ENCODE data around the gene CNKSR3. TPM values are rescaled to one million over a fixed set of nuclear protein-coding genes. Genes with fewer than 3 reads are reported as not detected.
A peak's percentile ranks its signal among the peaks of the same experiment; 100 is the strongest.

The CNKSR3 gene
- total and polyA plus RNA-seq, 2 experiments from 2014 or later = 4.4 to 4.7 TPM

DNA sequence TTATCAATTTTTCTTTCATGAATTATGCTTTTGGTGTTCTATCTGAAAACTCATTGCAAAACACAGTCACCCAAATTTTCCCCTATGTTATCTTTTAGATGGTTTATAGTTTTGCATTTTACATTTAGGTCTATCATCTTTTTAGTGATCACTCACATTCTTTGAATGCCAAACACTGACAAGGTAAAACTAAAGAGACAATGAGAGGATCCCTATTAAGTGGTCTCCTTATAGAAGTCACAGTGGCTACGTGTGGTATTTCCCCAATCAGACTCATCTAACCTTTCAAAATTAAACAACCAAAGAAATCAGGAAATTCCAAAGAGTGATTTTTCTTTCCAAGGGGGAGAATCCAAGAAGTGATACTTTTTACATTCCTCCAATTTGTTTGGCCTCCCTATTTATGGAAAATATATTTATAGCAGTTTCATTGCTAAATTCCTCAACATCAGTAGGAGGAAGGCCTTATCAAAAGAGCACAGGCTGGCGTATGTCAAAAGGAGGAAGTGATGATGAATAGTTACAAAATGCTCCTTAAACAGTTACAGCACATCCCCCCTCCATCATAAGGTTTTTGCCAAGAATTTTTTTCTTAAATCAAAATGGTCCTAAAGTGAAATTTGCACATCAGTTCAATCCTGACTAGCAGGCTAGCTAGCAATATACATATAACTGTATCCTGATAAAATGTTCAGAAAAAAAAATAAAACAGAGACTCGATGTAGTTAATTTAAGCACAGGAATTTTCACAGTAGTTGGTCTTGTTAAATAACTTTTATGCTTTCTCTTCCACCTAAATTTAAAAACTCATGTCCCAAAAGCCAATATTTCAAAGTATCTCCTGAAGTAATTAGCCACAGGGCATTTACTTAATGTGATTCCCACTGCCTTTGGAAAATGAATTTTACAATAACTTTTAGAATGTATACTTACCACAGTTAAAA is 77.7 kb downstream of the CNKSR3 start:
- no peak for TF ChIP-seq CTCF (IDR thresholded peaks at IDR 0.05; ENCODE audit: low read depth, low read length)
- H3K27me3 ChIP-seq = no peaks in the 10 kb centered on the region
- no peaks in the 10 kb centered on the region for H3K9me3 ChIP-seq (ENCODE audit: low read depth)
- H3K36me3 ChIP-seq = no peaks in the 10 kb centered on the region
- peak overlapping the region; percentile 82 for H3K27ac ChIP-seq
- H3K4me1 ChIP-seq (ENCODE audit: low read depth) = peaks cover 30% of the 10 kb centered on the region
- DNase-seq (ENCODE audit: low read depth in 1 of 2, low spot score in 1 of 2) = peak in 1 of 2 donors; percentile 93
- H3K4me3 ChIP-seq = no peak overlapping the region

- Histone ChIP-seq H3K4me1 (ENCODE audit: low read depth) (peaks cover 30% of the 10 kb centered on the region), H3K36me3 (no peaks in the 10 kb centered on the region), H3K27ac (peak overlapping the region; percentile 31), H3K9me3 (ENCODE audit: low read depth) (no peaks in the 10 kb centered on the region), H3K4me3 (no peak overlapping the region), H3K27me3 (no peaks in the 10 kb centered on the region)
- TF ChIP-seq CTCF (IDR thresholded peaks at IDR 0.05; ENCODE audit: low read depth, low read length) = no peak
- DNase-seq (ENCODE audit: low read depth in 1 of 2, low spot score in 1 of 2) = no peak
Measured at GRCh38 chr6:154430481-154430919, 80.0 kb downstream of the CNKSR3 start.

GRCh38 chr6:154429711-154430110 is 80.8 kb downstream of the CNKSR3 start:
- no peaks in the 10 kb centered on the region for H3K9me3 ChIP-seq (ENCODE audit: low read depth)
- peaks cover 30% of the 10 kb centered on the region for H3K4me1 ChIP-seq (ENCODE audit: low read depth)
- no peaks in the 10 kb centered on the region for H3K27me3 ChIP-seq
- H3K36me3 ChIP-seq = no peaks in the 10 kb centered on the region
- no peak for TF ChIP-seq CTCF (IDR thresholded peaks at IDR 0.05; ENCODE audit: low read depth, low read length)
- DNase-seq (ENCODE audit: low read depth in 1 of 2, low spot score in 1 of 2) = no peak
- peak overlapping the region; percentile 31 for H3K27ac ChIP-seq
- no peak overlapping the region for H3K4me3 ChIP-seq

DNA sequence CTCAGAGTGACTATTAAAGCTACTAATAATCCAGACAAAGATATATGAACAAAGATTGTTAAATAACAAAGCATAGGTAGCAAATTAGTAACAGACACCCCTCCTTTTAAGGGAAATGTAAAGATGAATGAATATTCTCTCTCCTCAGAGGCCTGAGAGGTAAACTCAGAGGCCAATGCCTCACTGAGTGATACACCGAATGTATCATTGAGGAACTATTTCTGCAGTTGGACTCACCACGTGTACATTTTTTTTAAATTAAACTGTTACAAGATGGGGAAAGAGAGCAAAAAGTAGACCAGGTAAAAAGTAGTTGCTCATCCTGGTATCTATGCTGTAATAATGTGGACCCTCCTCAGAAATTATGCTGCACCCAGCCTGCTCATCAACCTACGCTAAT is 81.6 kb downstream of the CNKSR3 start:
- no peak for TF ChIP-seq CTCF (IDR thresholded peaks at IDR 0.05; ENCODE audit: low read depth, low read length)
- no peaks in the 10 kb centered on the region for H3K36me3 ChIP-seq

GRCh38 chr6:154427446-154427845 is 83.0 kb downstream of the CNKSR3 start:
- Histone ChIP-seq H3K27me3 (no peaks in the 10 kb centered on the region), H3K27ac (no peak overlapping the region), H3K36me3 (peaks cover 1% of the 10 kb centered on the region), H3K9me3 (ENCODE audit: low read depth) (no peaks in the 10 kb centered on the region), H3K4me3 (no peak overlapping the region), H3K4me1 (ENCODE audit: low read depth) (peaks cover 13% of the 10 kb centered on the region)
- no peak for DNase-seq (ENCODE audit: low read depth in 1 of 2, low spot score in 1 of 2)
- no peak for TF ChIP-seq CTCF (IDR thresholded peaks at IDR 0.05; ENCODE audit: low read depth, low read length)

More for the DNA sequence above, 81.6 kb downstream of the CNKSR3 start:
- Histone ChIP-seq H3K27ac (no peak overlapping the region), H3K27me3 (no peaks in the 10 kb centered on the region), H3K9me3 (ENCODE audit: low read depth) (no peaks in the 10 kb centered on the region), H3K4me3 (no peak overlapping the region), H3K4me1 (ENCODE audit: low read depth) (peaks cover 28% of the 10 kb centered on the region)
- no peak for DNase-seq (ENCODE audit: low read depth in 1 of 2, low spot score in 1 of 2)
